ENCODE data around the gene SLAMF1. TPM values are rescaled to one million over a fixed set of nuclear protein-coding genes. Genes with fewer than 3 reads are reported as not detected.

The SLAMF1 gene
- total and polyA plus RNA-seq, 12 donors, result 0.17 to 3.8 (median 0.32) TPM; not detected in 4

GRCh38 chr1:160682983-160683865 is 36.4 kb upstream of the SLAMF1 start:
- intact Hi-C loops (cut with DNase I), result loop anchor here in 2 of 10 donors (5.0 to 10.0 kb wide), 2 partner anchors 44 to 408 kb away; no protein-coding TSS in a partner anchor
- ATAC-seq (peak in 2 of 8 donors; percentile 24 to 29), DNase-seq (no peak)
- no peak overlapping the region for H3K4me3 ChIP-seq
- TF ChIP-seq CTCF (IDR thresholded peaks at IDR 0.05), result no peak
- H3K27ac ChIP-seq, result peak overlapping the region in 1 of 10 donors; percentile 78
- 75 to 79% methylated on average over 4 of the region's 4 CpGs for WGBS, 2 donors
- peaks cover 0 to 30% (median 2%) of the 10 kb centered on the region in 7 donors for H3K27me3 ChIP-seq
- H3K9me3 ChIP-seq, result no peaks in the 10 kb centered on the region
- H3K4me1 ChIP-seq, result peaks cover 0 to 49% (median 0%) of the 10 kb centered on the region in 9 donors
- peaks cover 0 to 53% (median 0%) of the 10 kb centered on the region in 9 donors for H3K36me3 ChIP-seq

DNA sequence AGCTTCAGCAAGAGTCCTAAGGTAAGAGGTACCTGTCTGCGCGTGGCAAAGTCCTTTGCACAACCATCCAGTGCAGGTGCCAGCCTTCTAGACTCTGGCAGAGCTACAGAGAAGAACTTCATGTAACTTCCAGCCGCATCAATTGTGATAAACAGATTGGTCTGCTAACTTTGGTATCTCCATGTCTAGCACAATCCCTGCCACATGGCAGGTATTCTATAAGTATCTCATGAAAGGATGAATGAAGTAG is 35.0 kb upstream of the SLAMF1 start:
- DNase-seq, result no peak
- Histone ChIP-seq H3K27me3 (peaks cover 0 to 34% (median 7%) of the 10 kb centered on the region in 7 donors), H3K4me3 (no peak overlapping the region), H3K4me1 (peaks cover 0 to 49% (median 0%) of the 10 kb centered on the region in 9 donors), H3K27ac (peak overlapping the region in 1 of 10 donors; percentile 22), H3K9me3 (no peaks in the 10 kb centered on the region), H3K36me3 (peaks cover 0 to 61% (median 0%) of the 10 kb centered on the region in 9 donors)
- WGBS, 2 donors, result 93 to 96% methylated on average over 3 of the region's 3 CpGs
- TF ChIP-seq CTCF (IDR thresholded peaks at IDR 0.05), result no peak
- intact Hi-C loops (cut with DNase I), result loop anchor here in 2 of 10 donors (5.0 to 10.0 kb wide), 2 partner anchors 45 to 407 kb away; no protein-coding TSS in a partner anchor
- ATAC-seq, result no peak

GRCh38 chr1:160681066-160681890 is 34.4 kb upstream of the SLAMF1 start:
- peak; percentile 50 to 67 for DNase-seq
- Histone ChIP-seq H3K9me3 (no peaks in the 10 kb centered on the region), H3K4me3 (no peak overlapping the region), H3K4me1 (peaks cover 0 to 49% (median 0%) of the 10 kb centered on the region in 9 donors), H3K27ac (peak overlapping the region in 1 of 10 donors; percentile 22), H3K27me3 (peaks cover 0 to 34% (median 7%) of the 10 kb centered on the region in 7 donors), H3K36me3 (peaks cover 0 to 61% (median 0%) of the 10 kb centered on the region in 9 donors)
- 52 to 56% methylated on average over 10 of the region's 10 CpGs for WGBS, 2 donors
- ATAC-seq, result peak in 7 of 8 donors; percentile 34 to 83 (median 70)
- peak; percentile 9 to 80 (median 52) for TF ChIP-seq CTCF (IDR thresholded peaks at IDR 0.05)
- intact Hi-C loops (cut with DNase I), result loop anchor here in 2 of 10 donors (5.0 to 10.0 kb wide), 2 partner anchors 46 to 406 kb away; no protein-coding TSS in a partner anchor

DNA sequence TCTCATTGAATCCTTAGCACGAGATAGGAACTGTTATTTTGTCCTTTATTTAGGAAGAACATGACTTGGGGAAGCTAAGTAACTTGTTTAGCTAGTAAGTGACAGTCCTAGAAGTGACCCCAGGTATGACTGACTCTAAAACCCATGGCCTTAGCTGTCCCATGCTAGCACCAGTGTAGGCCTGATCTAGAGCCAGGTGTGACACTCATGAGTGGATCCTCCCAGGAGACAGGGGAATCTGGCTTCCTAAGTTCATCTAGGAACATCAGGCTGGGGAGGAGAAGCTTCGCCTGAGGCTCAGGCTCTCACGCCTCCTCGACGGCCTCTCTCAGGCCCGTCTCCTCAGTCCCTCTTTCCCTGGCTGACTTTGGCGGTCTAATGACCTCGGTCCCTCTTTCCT is 33.6 kb upstream of the SLAMF1 start:
- H3K36me3 ChIP-seq, result peaks cover 0 to 61% (median 0%) of the 10 kb centered on the region in 9 donors
- intact Hi-C loops (cut with DNase I), result loop anchor here in 2 of 10 donors (5.0 to 10.0 kb wide), 2 partner anchors 47 to 406 kb away; no protein-coding TSS in a partner anchor
- H3K9me3 ChIP-seq, result no peaks in the 10 kb centered on the region
- H3K4me1 ChIP-seq, result peaks cover 0 to 47% (median 0%) of the 10 kb centered on the region in 9 donors
- ATAC-seq (no peak), DNase-seq (no peak)
- WGBS, 2 donors, result 90 to 92% methylated on average over 8 of the region's 8 CpGs
- no peak overlapping the region for H3K4me3 ChIP-seq
- H3K27me3 ChIP-seq, result peaks cover 0 to 34% (median 7%) of the 10 kb centered on the region in 7 donors
- no peak overlapping the region for H3K27ac ChIP-seq
- TF ChIP-seq CTCF (IDR thresholded peaks at IDR 0.05), result no peak

All from heart right ventricle (tissue), 16 donors.